ENCODE results near the gene TOMM34. TPM values are rescaled to one million over a fixed set of nuclear protein-coding genes. Genes with fewer than 3 reads are reported as not detected.
A peak's percentile ranks its signal among the peaks of the same experiment; 100 is the strongest.

TOMM34 gene
- total and polyA plus RNA-seq, 9 of the 15 experiments (the other 6 are each of a cell fraction or from before 2014, with no cell fraction given) = 18.1 to 69.4 (median 41.7) TPM

GRCh38 chr20:44965651-44966029, 5.4 kb upstream of the TOMM34 start (continued):
- TF ChIP-seq KDM4B (IDR thresholded peaks at IDR 0.05; ENCODE audit: borderline replicate concordance in 2 of 2, low read depth in 1 of 2) = no peak
- TF ChIP-seq ZFP36 (IDR thresholded peaks at IDR 0.05; ENCODE audit: low read depth, low read length, partially characterized antibody) = no peak
- TF ChIP-seq RBM25 (IDR thresholded peaks at IDR 0.05; ENCODE audit: low read depth, low read length, severe bottlenecking) = peak; percentile 61
- no peak for TF ChIP-seq ELF4 (CRISPR knock-in tag; IDR thresholded peaks at IDR 0.05)
- peak; percentile 82 for TF ChIP-seq BCOR (IDR thresholded peaks at IDR 0.05)
- no peak for TF ChIP-seq DDX20 (tag; IDR thresholded peaks at IDR 0.05; ENCODE audit: low read depth)
- no peak for TF ChIP-seq THRA (IDR thresholded peaks at IDR 0.05)
- peak; percentile 70; the same call in 1 of the 2 replicates for TF ChIP-seq SMARCA5 (IDR thresholded peaks at IDR 0.05)
- no peak for TF ChIP-seq STAT5B (CRISPR knock-in tag; IDR thresholded peaks at IDR 0.05)
